SU-DHL-6 (cell line): Measurements from ENCODE around the gene HP1BP3.
"Not testable (repeated sequence)": the region's sequence is repeated elsewhere in the genome, so short reads cannot be mapped to it uniquely, and the experiment has no call there.

Experiments
- H2AFZ ChIP-seq: fragments of 200-600 bp; sonication (generic); 2 replicates; pipeline ENCODE4 v1.6.1; 2014; ENCODE audit warnings: low read depth, mild to moderate bottlenecking, moderate library complexity, mixed read lengths, antibody characterized with exemption, low read length; ENCODE audit not compliant: severe bottlenecking
- H3F3A ChIP-seq: fragments of 200-600 bp; shearing (Covaris generic); 2 replicates; pipeline ENCODE4 v1.6.0; 2016; ENCODE audit warnings: antibody characterized with exemption, mild to moderate bottlenecking; ENCODE audit not compliant: insufficient read depth
- H3K27ac ChIP-seq: fragments of 200-600 bp; sonication (generic); 2 replicates; pipeline ENCODE4 v1.5.1; 2016; ENCODE audit warnings: low read depth, mild to moderate bottlenecking, low read length, moderate library complexity, mixed read lengths
- H3K27me3 ChIP-seq: fragments of 200-600 bp; sonication (generic), shearing (Covaris generic); 2 replicates; pipeline ENCODE4 v1.6.0; 2014; ENCODE audit warnings: mild to moderate bottlenecking, low read length
- H3K36me3 ChIP-seq: fragments of 200-600 bp; sonication (generic); 2 replicates; pipeline ENCODE4 v1.6.1; 2014; ENCODE audit warnings: mild to moderate bottlenecking, low read length, mixed read lengths
- H3K4me2 ChIP-seq: fragments of 300-600, 200-600 bp; shearing (Covaris generic), sonication (generic); 2 replicates; pipeline ENCODE4 v1.6.0; 2014; ENCODE audit warnings: low read length, low read depth, mild to moderate bottlenecking; ENCODE audit not compliant: poor library complexity, severe bottlenecking
- H3K4me3 ChIP-seq: fragments of 200-600 bp; sonication (generic); 2 replicates; pipeline ENCODE4 v1.5.1; 2014; ENCODE audit warnings: antibody characterized with exemption, low read length, mild to moderate bottlenecking, mixed read lengths; ENCODE audit not compliant: insufficient read depth, poor library complexity, severe bottlenecking
- H3K79me2 ChIP-seq: fragments of 200-600 bp; sonication (generic); 2 replicates; pipeline ENCODE4 v1.6.1; 2014; ENCODE audit warnings: mild to moderate bottlenecking, low read length, moderate library complexity; ENCODE audit not compliant: insufficient read depth
- H3K9ac ChIP-seq: fragments of 200-600 bp; sonication (generic); 2 replicates; pipeline ENCODE4 v1.7.0; 2014; ENCODE audit warnings: mild to moderate bottlenecking, low read length
- H3K9me2 ChIP-seq: fragments of 200-600 bp; sonication (generic); replicated peaks from 2 replicates; pipeline ENCODE4 v1.6.1; 2014; ENCODE audit warnings: low read length; ENCODE audit not compliant: insufficient read depth
- H3K9me3 ChIP-seq: fragments of 200-600 bp; sonication (generic); 2 replicates; pipeline ENCODE4 v1.6.1; 2014; ENCODE audit warnings: low read length, mixed read lengths; ENCODE audit not compliant: insufficient read depth
- H4K20me1 ChIP-seq: fragments of 200-600 bp; sonication (generic); 2 replicates; pipeline ENCODE4 v1.6.1; 2014; ENCODE audit warnings: low read depth, mild to moderate bottlenecking, antibody characterized with exemption, low read length, moderate library complexity, mixed read lengths
- EZH2phosphoT487 ChIP-seq: fragments of 200-600 bp; sonication (generic), shearing (Covaris generic); conservative IDR thresholded peaks from 2 replicates; pipeline ENCODE4 v1.6.1; 2018; ENCODE audit warnings: mild to moderate bottlenecking, antibody characterized with exemption, low read length, moderate library complexity, mixed read lengths
- TF ChIP-seq, protein P1 (sequence below): fragments of 200-600 bp; sonication (generic); IDR thresholded peaks from one replicate; pipeline ENCODE4 v1.5.1; 2017; ENCODE audit warnings: antibody characterized with exemption, mild to moderate bottlenecking, low read length, moderate library complexity; ENCODE audit not compliant: insufficient read depth, poor library complexity, severe bottlenecking

HP1BP3 gene

DNA sequence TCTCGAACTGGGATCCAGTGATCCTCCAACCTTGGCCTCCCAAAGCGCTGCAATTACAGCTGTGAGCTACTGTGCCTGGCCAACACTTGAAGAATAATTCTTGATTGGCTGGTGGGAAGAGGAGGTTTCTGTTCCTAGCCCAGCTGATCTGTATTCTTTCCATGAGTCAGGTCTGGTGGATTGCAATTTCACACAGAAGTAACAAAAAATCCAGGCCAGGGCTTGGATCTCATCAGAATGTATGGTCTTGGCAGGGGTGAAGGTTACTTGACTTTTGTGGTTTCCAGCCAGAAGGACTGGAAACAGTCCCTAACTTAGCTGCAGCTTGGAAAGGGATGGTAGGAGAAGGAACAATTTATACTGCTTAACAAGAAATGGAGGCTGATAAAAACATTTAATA, 5.1 kb upstream of the HP1BP3 start:
- H3K9me3 ChIP-seq: no peaks in the 10 kb centered on the region
- no peak overlapping the region for H3K27ac ChIP-seq
- peaks cover 9% of the 10 kb centered on the region; the same call in 1 of the 2 replicates for H3F3A ChIP-seq
- H3K36me3 ChIP-seq: no peaks in the 10 kb centered on the region
- H3K4me2 ChIP-seq: no peak overlapping the region
- no peaks in the 10 kb centered on the region for H3K27me3 ChIP-seq
- no peak overlapping the region for H3K4me3 ChIP-seq
- no peak overlapping the region for H3K9ac ChIP-seq
- TF ChIP-seq, protein P1, sequence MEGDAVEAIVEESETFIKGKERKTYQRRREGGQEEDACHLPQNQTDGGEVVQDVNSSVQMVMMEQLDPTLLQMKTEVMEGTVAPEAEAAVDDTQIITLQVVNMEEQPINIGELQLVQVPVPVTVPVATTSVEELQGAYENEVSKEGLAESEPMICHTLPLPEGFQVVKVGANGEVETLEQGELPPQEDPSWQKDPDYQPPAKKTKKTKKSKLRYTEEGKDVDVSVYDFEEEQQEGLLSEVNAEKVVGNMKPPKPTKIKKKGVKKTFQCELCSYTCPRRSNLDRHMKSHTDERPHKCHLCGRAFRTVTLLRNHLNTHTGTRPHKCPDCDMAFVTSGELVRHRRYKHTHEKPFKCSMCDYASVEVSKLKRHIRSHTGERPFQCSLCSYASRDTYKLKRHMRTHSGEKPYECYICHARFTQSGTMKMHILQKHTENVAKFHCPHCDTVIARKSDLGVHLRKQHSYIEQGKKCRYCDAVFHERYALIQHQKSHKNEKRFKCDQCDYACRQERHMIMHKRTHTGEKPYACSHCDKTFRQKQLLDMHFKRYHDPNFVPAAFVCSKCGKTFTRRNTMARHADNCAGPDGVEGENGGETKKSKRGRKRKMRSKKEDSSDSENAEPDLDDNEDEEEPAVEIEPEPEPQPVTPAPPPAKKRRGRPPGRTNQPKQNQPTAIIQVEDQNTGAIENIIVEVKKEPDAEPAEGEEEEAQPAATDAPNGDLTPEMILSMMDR: no peak
- TF ChIP-seq EZH2phosphoT487: no peak
- no peaks in the 10 kb centered on the region for H4K20me1 ChIP-seq
- H3K9me2 ChIP-seq: no peaks in the 10 kb centered on the region
- H3K79me2 ChIP-seq: no peaks in the 10 kb centered on the region
- H2AFZ ChIP-seq: no peak overlapping the region

DNA sequence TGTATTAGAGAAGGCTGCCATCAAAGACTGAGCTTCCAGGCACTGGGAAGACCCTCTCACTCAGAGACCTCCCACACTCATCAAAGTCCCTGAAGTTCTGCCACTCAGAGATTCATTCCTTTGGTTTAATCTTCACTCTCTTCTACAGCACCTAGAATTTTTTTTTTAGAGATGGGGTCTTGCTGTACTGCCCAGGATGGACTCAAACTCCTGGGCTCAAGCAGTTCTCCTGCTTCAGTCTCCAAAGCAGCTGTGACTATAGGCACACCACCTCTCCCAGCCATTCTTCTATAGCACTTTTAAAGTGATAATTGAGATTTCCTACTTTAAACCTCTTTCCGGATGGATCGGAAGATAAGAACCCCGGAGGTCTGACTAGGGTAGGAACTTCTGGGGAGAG, 3.7 kb upstream of the HP1BP3 start:
- Histone ChIP-seq H3F3A (peaks cover 11% of the 10 kb centered on the region; the same call in 1 of the 2 replicates), H3K36me3 (no peaks in the 10 kb centered on the region), H3K9me3 (no peaks in the 10 kb centered on the region), H4K20me1 (no peaks in the 10 kb centered on the region), H2AFZ (no peak overlapping the region), H3K79me2 (peaks cover 6% of the 10 kb centered on the region), H3K9ac (no peak overlapping the region), H3K27ac (no peak overlapping the region), H3K27me3 (no peaks in the 10 kb centered on the region), H3K9me2 (no peaks in the 10 kb centered on the region), H3K4me3 (no peak overlapping the region), H3K4me2 (no peak overlapping the region)
- no peak for TF ChIP-seq EZH2phosphoT487
- TF ChIP-seq, protein P1: no peak

DNA sequence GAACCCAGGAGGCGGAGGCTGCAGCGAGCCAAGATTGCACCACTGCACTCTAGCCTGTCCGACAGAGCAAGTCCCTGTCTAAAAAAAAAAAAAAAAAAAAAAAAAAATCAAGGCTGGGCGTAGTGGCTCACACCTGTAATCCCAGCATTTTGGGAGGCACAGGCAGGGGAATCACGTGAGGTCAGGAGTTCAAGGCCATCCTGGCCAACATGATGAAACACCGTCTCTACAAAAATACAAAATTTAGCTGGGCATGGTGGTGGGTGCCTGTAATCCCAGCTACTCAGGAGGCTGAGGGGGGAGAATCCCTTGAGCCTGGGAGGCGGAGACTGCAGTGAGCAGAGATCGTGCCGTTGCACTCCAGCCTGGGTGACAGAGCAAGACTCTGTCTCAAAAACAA, 2.5 kb upstream of the HP1BP3 start:
- H3K9me3 ChIP-seq, H3K36me3 ChIP-seq, H4K20me1 ChIP-seq, H3K4me3 ChIP-seq, H3K9ac ChIP-seq, H3K27me3 ChIP-seq, H3K4me2 ChIP-seq, H3K27ac ChIP-seq, H3K9me2 ChIP-seq, H2AFZ ChIP-seq: not testable (repeated sequence)
- peaks cover 18% of the 10 kb centered on the region for H3K79me2 ChIP-seq
- H3F3A ChIP-seq: peaks cover 16% of the 10 kb centered on the region; the same call in 1 of the 2 replicates

DNA sequence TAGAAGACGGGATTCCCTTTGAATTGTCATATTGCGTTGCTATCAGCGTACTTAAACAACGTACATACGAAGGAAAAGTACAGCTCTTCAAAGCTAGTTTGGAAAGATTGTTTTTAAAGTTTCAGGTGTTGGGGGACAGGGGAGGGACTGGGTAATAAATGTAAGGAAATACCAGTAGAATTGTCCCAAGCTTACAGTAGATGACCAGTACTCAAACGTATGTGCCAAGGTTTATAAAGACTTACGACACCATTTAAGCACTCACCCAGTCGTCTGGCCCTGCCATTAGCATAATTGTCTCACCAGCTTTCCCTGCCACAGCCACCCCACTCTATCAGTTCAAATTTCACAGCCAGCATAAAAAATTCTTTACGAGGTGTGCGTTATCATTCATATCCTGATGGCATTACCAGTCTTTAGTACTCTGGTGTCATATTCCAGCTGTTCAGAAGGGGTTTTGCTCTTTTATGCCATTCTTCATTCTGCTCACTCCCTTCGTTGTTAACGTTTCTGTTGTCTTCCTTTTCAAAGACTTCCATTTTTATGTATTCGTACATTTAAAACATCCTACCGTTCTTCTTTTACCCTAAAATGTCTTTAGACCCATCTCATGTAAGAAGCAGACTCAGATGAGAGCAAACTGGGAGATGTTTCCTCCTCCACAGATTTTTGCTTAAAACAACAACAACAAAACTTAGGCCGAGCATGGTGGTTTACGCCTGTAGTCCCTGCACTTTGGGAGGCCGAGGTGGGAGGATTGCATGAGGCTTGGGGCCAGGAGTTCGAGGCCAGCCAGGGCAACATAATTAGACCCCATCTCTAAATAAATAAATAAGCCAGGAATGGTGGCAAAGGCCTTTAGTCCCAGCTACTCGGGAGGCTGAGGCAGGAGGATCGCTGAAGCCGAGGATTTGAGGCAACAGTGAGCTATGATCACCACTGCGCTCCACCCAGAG, 1.0 kb upstream of the HP1BP3 start:
- peaks cover 16% of the 10 kb centered on the region; the same call in 1 of the 2 replicates for H3F3A ChIP-seq
- H3K4me3 ChIP-seq: peak overlapping the region; percentile 69
- peaks cover 16% of the 10 kb centered on the region; the same call in 1 of the 2 replicates for H4K20me1 ChIP-seq
- peak overlapping the region; percentile 69 for H2AFZ ChIP-seq
- TF ChIP-seq EZH2phosphoT487: no peak
- TF ChIP-seq, protein P1: no peak
- H3K27me3 ChIP-seq: no peaks in the 10 kb centered on the region
- peak overlapping the region; percentile 64 for H3K4me2 ChIP-seq
- H3K9me3 ChIP-seq: no peaks in the 10 kb centered on the region
- H3K9ac ChIP-seq: peak overlapping the region; percentile 88
- H3K36me3 ChIP-seq: no peaks in the 10 kb centered on the region
- peaks cover 33% of the 10 kb centered on the region for H3K79me2 ChIP-seq
- H3K9me2 ChIP-seq: no peaks in the 10 kb centered on the region
- H3K27ac ChIP-seq: peak overlapping the region; percentile 84
